Measurements from ENCODE around the gene FAM13A. TPM values are rescaled to one million over a fixed set of nuclear protein-coding genes. Genes with fewer than 3 reads are reported as not detected.
"Not testable (repeated sequence)": the region's sequence is repeated elsewhere in the genome, so short reads cannot be mapped to it uniquely, and the experiment has no call there.

The FAM13A gene
- total and polyA plus RNA-seq, 2 experiments from 2014 or later, result 23.3 to 43.8 TPM

GRCh38 chr4:88859191-88859812, 197.7 kb downstream of the FAM13A start:
- Histone ChIP-seq H3K9me3 (ENCODE audit: low read depth) (no peaks in the 10 kb centered on the region), H3K27ac (no peak overlapping the region), H3K4me3 (no peak overlapping the region), H3K4me1 (ENCODE audit: low read depth) (no peaks in the 10 kb centered on the region), H3K36me3 (no peaks in the 10 kb centered on the region), H3K27me3 (no peaks in the 10 kb centered on the region)
- TF ChIP-seq CTCF (IDR thresholded peaks at IDR 0.05; ENCODE audit: low read depth, low read length), result no peak
- no peak for DNase-seq (ENCODE audit: low read depth in 1 of 2, low spot score in 1 of 2)

- peak in 1 of 2 donors; percentile 16 for DNase-seq (ENCODE audit: low read depth in 1 of 2, low spot score in 1 of 2)
- Histone ChIP-seq H3K27me3 (no peaks in the 10 kb centered on the region), H3K9me3 (ENCODE audit: low read depth) (no peaks in the 10 kb centered on the region), H3K27ac (no peak overlapping the region), H3K4me3 (no peak overlapping the region), H3K36me3 (no peaks in the 10 kb centered on the region), H3K4me1 (ENCODE audit: low read depth) (no peaks in the 10 kb centered on the region)
- TF ChIP-seq CTCF (IDR thresholded peaks at IDR 0.05; ENCODE audit: low read depth, low read length), result no peak
Observed at GRCh38 chr4:88858752-88859151, 198.2 kb downstream of the FAM13A start.

GRCh38 chr4:88857588-88857987, 199.4 kb downstream of the FAM13A start:
- no peak for DNase-seq (ENCODE audit: low read depth in 1 of 2, low spot score in 1 of 2)

GRCh38 chr4:88854481-88854880, 202.5 kb downstream of the FAM13A start:
- no peaks in the 10 kb centered on the region for H3K27me3 ChIP-seq
- no peaks in the 10 kb centered on the region for H3K36me3 ChIP-seq
- H3K4me3 ChIP-seq, result no peak overlapping the region
- no peak for DNase-seq (ENCODE audit: low read depth in 1 of 2, low spot score in 1 of 2)
- no peaks in the 10 kb centered on the region for H3K9me3 ChIP-seq (ENCODE audit: low read depth)
- no peak overlapping the region for H3K27ac ChIP-seq
- no peak for TF ChIP-seq CTCF (IDR thresholded peaks at IDR 0.05; ENCODE audit: low read depth, low read length)
- H3K4me1 ChIP-seq (ENCODE audit: low read depth), result no peaks in the 10 kb centered on the region

More at GRCh38 chr4:88857588-88857987, 199.4 kb downstream of the FAM13A start:
- Histone ChIP-seq H3K4me3 (no peak overlapping the region), H3K27ac (no peak overlapping the region), H3K4me1 (ENCODE audit: low read depth) (no peaks in the 10 kb centered on the region), H3K9me3 (ENCODE audit: low read depth) (no peaks in the 10 kb centered on the region), H3K36me3 (no peaks in the 10 kb centered on the region), H3K27me3 (no peaks in the 10 kb centered on the region)
- TF ChIP-seq CTCF (IDR thresholded peaks at IDR 0.05; ENCODE audit: low read depth, low read length), result no peak

- not testable (repeated sequence) for H3K36me3 ChIP-seq; H3K4me1 ChIP-seq (ENCODE audit: low read depth); H3K27me3 ChIP-seq; DNase-seq (ENCODE audit: low read depth in 1 of 2, low spot score in 1 of 2); H3K4me3 ChIP-seq; H3K9me3 ChIP-seq (ENCODE audit: low read depth); H3K27ac ChIP-seq
Observed at GRCh38 chr4:88853583-88853982, 203.4 kb downstream of the FAM13A start.

- H3K4me1 ChIP-seq (ENCODE audit: low read depth), result no peaks in the 10 kb centered on the region
- H3K9me3 ChIP-seq (ENCODE audit: low read depth), result no peaks in the 10 kb centered on the region
- H3K27ac ChIP-seq, result no peak overlapping the region
- no peak overlapping the region for H3K4me3 ChIP-seq
- peak in 1 of 2 donors; percentile 46 for DNase-seq (ENCODE audit: low read depth in 1 of 2, low spot score in 1 of 2)
- TF ChIP-seq CTCF (IDR thresholded peaks at IDR 0.05; ENCODE audit: low read depth, low read length), result no peak
- no peaks in the 10 kb centered on the region for H3K36me3 ChIP-seq
- no peaks in the 10 kb centered on the region for H3K27me3 ChIP-seq
Observed at GRCh38 chr4:88846206-88846790, 210.7 kb downstream of the FAM13A start.

Data from cardiac muscle cell (in vitro differentiated cells and primary cell).